Measurements from ENCODE around the gene ERI3.

- TF ChIP-seq ATF3 (CRISPR knock-in tag; conservative IDR thresholded peaks at IDR 0.05) = no peak
- peak; percentile 63 for TF ChIP-seq CTCF (IDR thresholded peaks at IDR 0.05)
- TF ChIP-seq ZBTB43 (CRISPR knock-in tag; IDR thresholded peaks at IDR 0.05) = no peak
- TF ChIP-seq ATF1 (CRISPR knock-in tag; IDR thresholded peaks at IDR 0.05) = no peak
- TF ChIP-seq TEAD1 (CRISPR knock-in tag; IDR thresholded peaks at IDR 0.05) = peak; percentile 34; the same call in 1 of the 2 replicates
These were observed 23.1 kb upstream of the ERI3 start for GRCh38 chr1:44377925-44378784.

All from WTC11 (cell line).